Activated CD4-positive, CD25-positive, alpha-beta regulatory T cell treated with anti-CD3 and anti-CD28 coated beads, Interleukin-2, amount 50 U/mL, for 16 hours (primary cell): ENCODE data around the gene ZDHHC24.
"Not testable (repeated sequence)": the region's sequence is repeated elsewhere in the genome, so short reads cannot be mapped to it uniquely, and the experiment has no call there.

ENCODE experiments used
- DNase-seq: peaks from one replicate; pipeline ENCODE4 v3.0.0-alpha.2; 2020; ENCODE audit warnings: low read depth, low spot score

The ZDHHC24 gene

GRCh38 chr11:66546368-66546965, 619 bp upstream of the ZDHHC24 start, which contains the start of gene ACTN3:
TSS of gene ACTN3 (plus strand) at chr11:66546903. CDS start at chr11:66546938, 35 bp downstream.
- DNase-seq = no peak

GRCh38 chr11:66544952-66545351, 896 bp downstream of the ZDHHC24 start:
- not testable (repeated sequence) for DNase-seq

GRCh38 chr11:66543263-66544107, 2.4 kb downstream of the ZDHHC24 start:
- peak; percentile 19 for DNase-seq

- no peak for DNase-seq
These were observed 3.5 kb downstream of the ZDHHC24 start for GRCh38 chr11:66542362-66542761.

- no peak for DNase-seq
These were observed 4.0 kb downstream of the ZDHHC24 start for GRCh38 chr11:66541892-66542291.

GRCh38 chr11:66540598-66540997, 5.2 kb downstream of the ZDHHC24 start:
- not testable (repeated sequence) for DNase-seq

- DNase-seq = no peak
These were observed 6.0 kb downstream of the ZDHHC24 start for GRCh38 chr11:66539870-66540213.

- no peak for DNase-seq
These were observed 6.5 kb downstream of the ZDHHC24 start for GRCh38 chr11:66539170-66539869.

- no peak for DNase-seq
These were observed 13.1 kb downstream of the ZDHHC24 start for GRCh38 chr11:66532784-66533183.

GRCh38 chr11:66531841-66532240, 14.0 kb downstream of the ZDHHC24 start:
- no peak for DNase-seq

GRCh38 chr11:66530927-66531709, 14.7 kb downstream of the ZDHHC24 start:
- no peak for DNase-seq

- no peak for DNase-seq
These were observed 16.2 kb downstream of the ZDHHC24 start for GRCh38 chr11:66529655-66530054.

- no peak for DNase-seq
These were observed 16.8 kb downstream of the ZDHHC24 start for GRCh38 chr11:66529069-66529468.

GRCh38 chr11:66524304-66525040, 21.4 kb downstream of the ZDHHC24 start:
- no peak for DNase-seq

- DNase-seq = no peak
These were observed 22.2 kb downstream of the ZDHHC24 start for GRCh38 chr11:66523611-66524010.

GRCh38 chr11:66510990-66511339, 34.9 kb downstream of the ZDHHC24 start:
- DNase-seq = no peak

- peak; percentile 66 for DNase-seq
These were observed 35.4 kb downstream of the ZDHHC24 start, which contains the start of gene BBS1 for GRCh38 chr11:66510271-66510989. TSS of gene BBS1 (plus strand) at chr11:66510635. CDS start at chr11:66510660, 25 bp downstream.

GRCh38 chr11:66509131-66509561, 36.7 kb downstream of the ZDHHC24 start:
- DNase-seq = no peak

GRCh38 chr11:66505276-66505816, 40.5 kb downstream of the ZDHHC24 start:
- DNase-seq = no peak

GRCh38 chr11:66498506-66498905, 47.3 kb downstream of the ZDHHC24 start:
- DNase-seq = no peak
